Measurements from ENCODE around the gene PTPRK.

- TF ChIP-seq, protein P1, sequence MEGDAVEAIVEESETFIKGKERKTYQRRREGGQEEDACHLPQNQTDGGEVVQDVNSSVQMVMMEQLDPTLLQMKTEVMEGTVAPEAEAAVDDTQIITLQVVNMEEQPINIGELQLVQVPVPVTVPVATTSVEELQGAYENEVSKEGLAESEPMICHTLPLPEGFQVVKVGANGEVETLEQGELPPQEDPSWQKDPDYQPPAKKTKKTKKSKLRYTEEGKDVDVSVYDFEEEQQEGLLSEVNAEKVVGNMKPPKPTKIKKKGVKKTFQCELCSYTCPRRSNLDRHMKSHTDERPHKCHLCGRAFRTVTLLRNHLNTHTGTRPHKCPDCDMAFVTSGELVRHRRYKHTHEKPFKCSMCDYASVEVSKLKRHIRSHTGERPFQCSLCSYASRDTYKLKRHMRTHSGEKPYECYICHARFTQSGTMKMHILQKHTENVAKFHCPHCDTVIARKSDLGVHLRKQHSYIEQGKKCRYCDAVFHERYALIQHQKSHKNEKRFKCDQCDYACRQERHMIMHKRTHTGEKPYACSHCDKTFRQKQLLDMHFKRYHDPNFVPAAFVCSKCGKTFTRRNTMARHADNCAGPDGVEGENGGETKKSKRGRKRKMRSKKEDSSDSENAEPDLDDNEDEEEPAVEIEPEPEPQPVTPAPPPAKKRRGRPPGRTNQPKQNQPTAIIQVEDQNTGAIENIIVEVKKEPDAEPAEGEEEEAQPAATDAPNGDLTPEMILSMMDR (IDR thresholded peaks at IDR 0.05 in 2 of 3, conservative IDR thresholded peaks at IDR 0.05 in 1 of 3; ENCODE audit: borderline replicate concordance in 1 of 3, insufficient read depth in 1 of 3, low read depth in 2 of 3, low read length in 2 of 3) = no peak
- no peak for TF ChIP-seq RAD21 (IDR thresholded peaks at IDR 0.05; ENCODE audit: low read depth)
- no peak for TF ChIP-seq ZNF274 (IDR thresholded peaks at IDR 0.05; ENCODE audit: low read depth, low read length)
- TF ChIP-seq SP1 (IDR thresholded peaks at IDR 0.05; ENCODE audit: low read depth) = no peak
- TF ChIP-seq POLR2A (IDR thresholded peaks at IDR 0.05; ENCODE audit: borderline replicate concordance, extremely low read depth, insufficient read depth, insufficient read length) = no peak
- no peak for TF ChIP-seq EZH2phosphoT487 (IDR thresholded peaks at IDR 0.05; ENCODE audit: borderline replicate concordance)
- no peak for TF ChIP-seq REST (IDR thresholded peaks at IDR 0.05; ENCODE audit: low read depth)
- no peak for TF ChIP-seq TCF7L2 (IDR thresholded peaks at IDR 0.05; ENCODE audit: borderline replicate concordance, extremely low read depth, insufficient read depth, insufficient read length)
- TF ChIP-seq, protein P2, sequence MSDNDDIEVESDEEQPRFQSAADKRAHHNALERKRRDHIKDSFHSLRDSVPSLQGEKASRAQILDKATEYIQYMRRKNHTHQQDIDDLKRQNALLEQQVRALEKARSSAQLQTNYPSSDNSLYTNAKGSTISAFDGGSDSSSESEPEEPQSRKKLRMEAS (IDR thresholded peaks at IDR 0.05) = no peak
- no peak for TF ChIP-seq EGR1 (IDR thresholded peaks at IDR 0.05; ENCODE audit: low read depth)
Observed at GRCh38 chr6:128271011-128271410, 249.4 kb downstream of the PTPRK start.
